Measurements from ENCODE around the gene CD28. TPM values are rescaled to one million over a fixed set of nuclear protein-coding genes. Genes with fewer than 3 reads are reported as not detected.

CD28 gene
- total and polyA plus RNA-seq, 3 experiments from 2014 or later, result 61.1 to 66.4 (median 64.1) TPM

- no peak for DNase-seq
These were observed 32.9 kb downstream of the CD28 start for GRCh38 chr2:203739351-203739750.

GRCh38 chr2:203740871-203741281 is 34.4 kb downstream of the CD28 start:
- H3K36me3 Mint-ChIP-seq, result peaks cover 16 to 37% (median 19%) of the 10 kb centered on the region in 3 donors
- peaks cover 71 to 89% (median 82%) of the 10 kb centered on the region in 3 donors for H3K4me1 Mint-ChIP-seq
- H3K27ac Mint-ChIP-seq, result peak overlapping the region; percentile 79 to 97 (median 93)
- peak in 3 of 5 donors; percentile 59 to 85 (median 77) for DNase-seq
- ChIA-PET CTCF (interaction anchor here (0.7 to 4.1 kb wide), 14 partner anchors 9 to 89 kb away, joined by 3 to 48 read pairs (median 4); no protein-coding TSS in a partner anchor), POLR2A (interaction anchor here (1.0 to 4.7 kb wide), 10 partner anchors 8 to 207 kb away, joined by 3 to 85 read pairs (median 6); no protein-coding TSS in a partner anchor)
- no peaks in the 10 kb centered on the region for H3K27me3 Mint-ChIP-seq
- peak overlapping the region; percentile 29 for H3K4me3 ChIP-seq (ENCODE audit: low read length)
- no peaks in the 10 kb centered on the region for H3K9me3 ChIP-seq (ENCODE audit: low read length)
- peak overlapping the region; percentile 7 to 75 (median 65) for H3K4me3 Mint-ChIP-seq
- H3K36me3 ChIP-seq (ENCODE audit: insufficient read depth, low read length), result peaks cover 9% of the 10 kb centered on the region
- H3K9me3 Mint-ChIP-seq, result peaks cover 0 to 8% (median 0%) of the 10 kb centered on the region in 5 donors
- H3K27me3 ChIP-seq (ENCODE audit: insufficient read depth, low read length, poor library complexity, severe bottlenecking), result no peaks in the 10 kb centered on the region
- peaks cover 81% of the 10 kb centered on the region for H3K4me1 ChIP-seq (ENCODE audit: insufficient read depth, low read length)
- H3K27ac ChIP-seq (ENCODE audit: low read depth, low read length), result peak overlapping the region; percentile 52

More at GRCh38 chr2:203739351-203739750, 32.9 kb downstream of the CD28 start:
- Histone ChIP-seq H3K36me3 (ENCODE audit: insufficient read depth, low read length) (peaks cover 24% of the 10 kb centered on the region), H3K27me3 (ENCODE audit: insufficient read depth, low read length, poor library complexity, severe bottlenecking) (no peaks in the 10 kb centered on the region), H3K4me1 (ENCODE audit: insufficient read depth, low read length) (peaks cover 79% of the 10 kb centered on the region), H3K9me3 (ENCODE audit: low read length) (no peaks in the 10 kb centered on the region), H3K4me3 (ENCODE audit: low read length) (no peak overlapping the region), H3K27ac (ENCODE audit: low read depth, low read length) (no peak overlapping the region)
- H3K27ac Mint-ChIP-seq, result peak overlapping the region; percentile 79 to 97 (median 93)
- CTCF ChIA-PET, result interaction anchor here (0.7 to 4.1 kb wide), 4 partner anchors 20 to 75 kb away, joined by 3 to 48 read pairs (median 8); no protein-coding TSS in a partner anchor
- H3K27me3 Mint-ChIP-seq, result no peaks in the 10 kb centered on the region
- H3K9me3 Mint-ChIP-seq, result peaks cover 0 to under 1% (median 0%) of the 10 kb centered on the region in 5 donors
- POLR2A ChIA-PET, result interaction anchor here (0.6 to 4.7 kb wide), 5 partner anchors 9 to 33 kb away, joined by 3 to 85 read pairs (median 7); partner anchors contain the start of gene CD28
- H3K4me1 Mint-ChIP-seq, result peaks cover 69 to 94% (median 90%) of the 10 kb centered on the region in 3 donors
- H3K4me3 Mint-ChIP-seq, result peak overlapping the region in 6 of 7 donors; percentile 56 to 75 (median 68)
- H3K36me3 Mint-ChIP-seq, result peaks cover 27 to 52% (median 28%) of the 10 kb centered on the region in 3 donors

- CTCF ChIA-PET, result interaction anchor here (0.7 to 4.1 kb wide), 10 partner anchors 9 to 72 kb away, joined by 3 to 48 read pairs (median 4); no protein-coding TSS in a partner anchor
- Histone ChIP-seq H3K4me1 (ENCODE audit: insufficient read depth, low read length) (peaks cover 81% of the 10 kb centered on the region), H3K36me3 (ENCODE audit: insufficient read depth, low read length) (peaks cover 2% of the 10 kb centered on the region), H3K9me3 (ENCODE audit: low read length) (no peaks in the 10 kb centered on the region), H3K27ac (ENCODE audit: low read depth, low read length) (peak overlapping the region; percentile 52), H3K4me3 (ENCODE audit: low read length) (peak overlapping the region; percentile 46), H3K27me3 (ENCODE audit: insufficient read depth, low read length, poor library complexity, severe bottlenecking) (no peaks in the 10 kb centered on the region)
- POLR2A ChIA-PET, result interaction anchor here (1.0 to 4.7 kb wide), 9 partner anchors 9 to 207 kb away, joined by 3 to 85 read pairs (median 5); no protein-coding TSS in a partner anchor
- H3K9me3 Mint-ChIP-seq, result peaks cover 0 to 8% (median 0%) of the 10 kb centered on the region in 5 donors
- peak overlapping the region; percentile 79 to 97 (median 93) for H3K27ac Mint-ChIP-seq
- H3K36me3 Mint-ChIP-seq, result peaks cover 16 to 30% (median 18%) of the 10 kb centered on the region in 3 donors
- no peaks in the 10 kb centered on the region for H3K27me3 Mint-ChIP-seq
- peak in 2 of 5 donors; percentile 45 to 74 for DNase-seq
- peak overlapping the region; percentile 7 to 75 (median 65) for H3K4me3 Mint-ChIP-seq
- peaks cover 71 to 87% (median 81%) of the 10 kb centered on the region in 3 donors for H3K4me1 Mint-ChIP-seq
These were observed 35.1 kb downstream of the CD28 start for GRCh38 chr2:203741566-203741965.

GRCh38 chr2:203743441-203743981 is 37.1 kb downstream of the CD28 start:
- peak overlapping the region in 7 of 8 donors; percentile 29 to 89 (median 73) for H3K27ac Mint-ChIP-seq
- POLR2A ChIA-PET, result interaction anchor here (4.7 kb wide), 1 partner anchor 23 kb away, joined by 85 read pairs; no protein-coding TSS in a partner anchor

GRCh38 chr2:203744091-203744490 is 37.7 kb downstream of the CD28 start:
- Mint-ChIP-seq H3K27ac (peak overlapping the region in 6 of 8 donors; percentile 44 to 92 (median 80)), H3K4me1 (peaks cover 67 to 87% (median 81%) of the 10 kb centered on the region in 3 donors)
- CTCF ChIA-PET, result interaction anchor here (0.9 to 1.9 kb wide), 5 partner anchors 12 to 71 kb away, joined by 3 to 7 read pairs (median 3); no protein-coding TSS in a partner anchor

More at GRCh38 chr2:203743441-203743981, 37.1 kb downstream of the CD28 start:
- Mint-ChIP-seq H3K27me3 (no peaks in the 10 kb centered on the region), H3K36me3 (peaks cover 13 to 14% (median 14%) of the 10 kb centered on the region in 3 donors), H3K4me3 (no peak overlapping the region), H3K4me1 (peaks cover 68 to 87% (median 81%) of the 10 kb centered on the region in 3 donors), H3K9me3 (peaks cover 0 to 8% (median 0%) of the 10 kb centered on the region in 5 donors)
- no peak overlapping the region for H3K27ac ChIP-seq (ENCODE audit: low read depth, low read length)
- peaks cover 74% of the 10 kb centered on the region for H3K4me1 ChIP-seq (ENCODE audit: insufficient read depth, low read length)
- no peak for DNase-seq
- H3K9me3 ChIP-seq (ENCODE audit: low read length), result no peaks in the 10 kb centered on the region
- no peaks in the 10 kb centered on the region for H3K27me3 ChIP-seq (ENCODE audit: insufficient read depth, low read length, poor library complexity, severe bottlenecking)
- CTCF ChIA-PET, result interaction anchor here (0.9 to 1.9 kb wide), 5 partner anchors 7 to 24 kb away, joined by 3 to 7 read pairs (median 4); no protein-coding TSS in a partner anchor
- no peak overlapping the region for H3K4me3 ChIP-seq (ENCODE audit: low read length)
- H3K36me3 ChIP-seq (ENCODE audit: insufficient read depth, low read length), result no peaks in the 10 kb centered on the region

GRCh38 chr2:203745267-203745666 is 38.8 kb downstream of the CD28 start:
- peaks cover 64% of the 10 kb centered on the region for H3K4me1 ChIP-seq (ENCODE audit: insufficient read depth, low read length)
- H3K36me3 Mint-ChIP-seq, result peaks cover 9 to 16% (median 14%) of the 10 kb centered on the region in 3 donors
- no peak overlapping the region for H3K4me3 Mint-ChIP-seq
- no peaks in the 10 kb centered on the region for H3K27me3 ChIP-seq (ENCODE audit: insufficient read depth, low read length, poor library complexity, severe bottlenecking)
- H3K27ac ChIP-seq (ENCODE audit: low read depth, low read length), result no peak overlapping the region
- H3K27ac Mint-ChIP-seq, result peak overlapping the region in 3 of 8 donors; percentile 1 to 89 (median 82)
- H3K27me3 Mint-ChIP-seq, result no peaks in the 10 kb centered on the region
- H3K9me3 Mint-ChIP-seq, result peaks cover 0 to 8% (median 0%) of the 10 kb centered on the region in 5 donors
- DNase-seq, result no peak
- H3K36me3 ChIP-seq (ENCODE audit: insufficient read depth, low read length), result no peaks in the 10 kb centered on the region
- CTCF ChIA-PET, result interaction anchor here (1.2 to 1.9 kb wide), 3 partner anchors 13 to 70 kb away, joined by 3 to 7 read pairs (median 4); no protein-coding TSS in a partner anchor
- POLR2A ChIA-PET, result interaction anchor here (0.7 to 1.2 kb wide), 2 partner anchors 10 to 24 kb away, joined by 3 to 4 read pairs; no protein-coding TSS in a partner anchor
- H3K4me1 Mint-ChIP-seq, result peaks cover 63 to 86% (median 80%) of the 10 kb centered on the region in 3 donors
- no peak overlapping the region for H3K4me3 ChIP-seq (ENCODE audit: low read length)
- H3K9me3 ChIP-seq (ENCODE audit: low read length), result no peaks in the 10 kb centered on the region

More at GRCh38 chr2:203744091-203744490, 37.7 kb downstream of the CD28 start:
- DNase-seq, result no peak
- peaks cover 11 to 16% (median 14%) of the 10 kb centered on the region in 3 donors for H3K36me3 Mint-ChIP-seq
- H3K27me3 Mint-ChIP-seq, result no peaks in the 10 kb centered on the region
- POLR2A ChIA-PET, result interaction anchor here (1.2 kb wide), 1 partner anchor 23 kb away, joined by 3 read pairs; no protein-coding TSS in a partner anchor
- Histone ChIP-seq H3K4me3 (ENCODE audit: low read length) (no peak overlapping the region), H3K36me3 (ENCODE audit: insufficient read depth, low read length) (no peaks in the 10 kb centered on the region), H3K27me3 (ENCODE audit: insufficient read depth, low read length, poor library complexity, severe bottlenecking) (no peaks in the 10 kb centered on the region), H3K9me3 (ENCODE audit: low read length) (no peaks in the 10 kb centered on the region), H3K27ac (ENCODE audit: low read depth, low read length) (no peak overlapping the region), H3K4me1 (ENCODE audit: insufficient read depth, low read length) (peaks cover 72% of the 10 kb centered on the region)
- H3K9me3 Mint-ChIP-seq, result peaks cover 0 to 8% (median 0%) of the 10 kb centered on the region in 5 donors
- H3K4me3 Mint-ChIP-seq, result no peak overlapping the region

- Mint-ChIP-seq H3K27me3 (no peaks in the 10 kb centered on the region), H3K36me3 (peaks cover 15 to 22% (median 21%) of the 10 kb centered on the region in 3 donors), H3K4me3 (peak overlapping the region in 1 of 7 donors; percentile 6), H3K27ac (peak overlapping the region; percentile 24 to 90 (median 48)), H3K4me1 (peaks cover 52 to 76% (median 69%) of the 10 kb centered on the region in 3 donors), H3K9me3 (peaks cover 0 to 8% (median 0%) of the 10 kb centered on the region in 5 donors)
- DNase-seq, result no peak
- Histone ChIP-seq H3K9me3 (ENCODE audit: low read length) (no peaks in the 10 kb centered on the region), H3K4me3 (ENCODE audit: low read length) (no peak overlapping the region), H3K36me3 (ENCODE audit: insufficient read depth, low read length) (no peaks in the 10 kb centered on the region), H3K4me1 (ENCODE audit: insufficient read depth, low read length) (peaks cover 43% of the 10 kb centered on the region), H3K27me3 (ENCODE audit: insufficient read depth, low read length, poor library complexity, severe bottlenecking) (no peaks in the 10 kb centered on the region), H3K27ac (ENCODE audit: low read depth, low read length) (no peak overlapping the region)
- POLR2A ChIA-PET, result interaction anchor here (1.1 to 1.3 kb wide), 2 partner anchors 8 to 34 kb away, joined by 3 to 10 read pairs; no protein-coding TSS in a partner anchor
- CTCF ChIA-PET, result interaction anchor here (1.1 to 1.6 kb wide), 3 partner anchors 10 to 67 kb away, joined by 3 to 7 read pairs (median 5); no protein-coding TSS in a partner anchor
These were observed 42.1 kb downstream of the CD28 start for GRCh38 chr2:203748331-203749126.

Measured in CD8-positive, alpha-beta memory T cell (primary cell).